SK-N-MC (cell line): Measurements from ENCODE around the gene DAPK1.

Experiments used
- DNase-seq: peaks from one replicate; pipeline ENCODE4 v3.0.0-alpha.2; 2011; ENCODE audit warnings: low read depth, low spot score
- H3K27ac ChIP-seq: fragments of 200-600 bp; sonication (generic); 2 replicates; pipeline ENCODE4 v1.5.1; 2016; ENCODE audit warnings: mixed run types
- H3K36me3 ChIP-seq: fragments of 200-600 bp; sonication (generic); 2 replicates; pipeline ENCODE4 v1.6.1; 2017; ENCODE audit warnings: antibody characterized with exemption, low read length, mixed read lengths; ENCODE audit not compliant: insufficient read depth
- H3K4me3 ChIP-seq: fragments of 200-600 bp; sonication (generic); 2 replicates; pipeline ENCODE4 v1.5.1; 2016
- H3K9ac ChIP-seq: fragments of 200-600 bp; sonication (generic); 2 replicates; pipeline ENCODE4 v1.8.0; 2017; ENCODE audit warnings: mixed run types, mixed read lengths; ENCODE audit not compliant: insufficient read length
- H3K9me3 ChIP-seq: fragments of 200-600 bp; sonication (generic); 2 replicates; pipeline ENCODE4 v1.6.1; 2017; ENCODE audit warnings: low read depth, mild to moderate bottlenecking, antibody characterized with exemption, low read length, moderate library complexity, mixed read lengths
- EZH2 ChIP-seq: fragments of 200-600 bp; sonication (generic); IDR thresholded peaks from one replicate; pipeline ENCODE4 v1.6.1; 2017; ENCODE audit warnings: antibody characterized with exemption
- FOXP2 ChIP-seq: optimal IDR thresholded peaks from 2 replicates; pipeline ENCODE3; 2011; ENCODE audit warnings: mild to moderate bottlenecking, moderate library complexity; ENCODE audit not compliant: insufficient read depth; ENCODE audit errors: extremely low read length, control extremely low read depth
- POLR2AphosphoS5 ChIP-seq: IDR thresholded peaks from 2 replicates; pipeline ENCODE4 v1.6.1; 2012; ENCODE audit warnings: mild to moderate bottlenecking, low read depth, low read length, borderline replicate concordance

DAPK1 gene

GRCh38 chr9:87527211-87527916 lies 29.7 kb downstream of the DAPK1 start:
- no peaks in the 10 kb centered on the region for H3K9me3 ChIP-seq

GRCh38 chr9:87528969-87529368 lies 31.3 kb downstream of the DAPK1 start:
- Histone ChIP-seq H3K9me3 (no peaks in the 10 kb centered on the region), H3K36me3 (peaks cover 14% of the 10 kb centered on the region), H3K27ac (no peak overlapping the region), H3K9ac (no peak overlapping the region), H3K4me3 (no peak overlapping the region)
- TF ChIP-seq FOXP2 (no peak), EZH2 (no peak), POLR2AphosphoS5 (no peak)
- no peak for DNase-seq

More at GRCh38 chr9:87527211-87527916, 29.7 kb downstream of the DAPK1 start:
- TF ChIP-seq POLR2AphosphoS5 (no peak), FOXP2 (no peak), EZH2 (no peak)
- H3K4me3 ChIP-seq: no peak overlapping the region
- no peak for DNase-seq
- no peak overlapping the region for H3K9ac ChIP-seq
- H3K27ac ChIP-seq: no peak overlapping the region
- peaks cover 14% of the 10 kb centered on the region for H3K36me3 ChIP-seq

DNA sequence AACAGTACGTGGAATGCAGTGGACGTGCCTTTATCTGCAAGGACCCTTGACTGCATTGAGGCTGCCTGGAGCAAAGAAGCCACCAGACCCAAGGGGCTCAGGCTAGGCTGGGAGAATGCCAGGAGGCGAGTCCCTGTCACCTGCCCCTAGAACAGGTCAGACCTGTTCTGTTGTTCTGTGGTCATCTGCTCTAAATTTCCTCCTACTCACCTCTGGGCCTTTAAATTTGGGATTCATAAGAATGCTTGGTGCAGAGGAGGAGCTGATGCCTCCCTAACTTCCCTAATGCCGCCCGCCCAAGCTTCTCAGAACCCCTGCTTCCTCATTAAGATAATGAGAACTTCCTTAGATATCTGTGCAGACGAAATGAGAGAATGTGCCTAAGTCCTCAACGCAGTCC lies 32.0 kb downstream of the DAPK1 start:
- DNase-seq: no peak
- Histone ChIP-seq H3K27ac (no peak overlapping the region), H3K36me3 (peaks cover 7% of the 10 kb centered on the region)

DNA sequence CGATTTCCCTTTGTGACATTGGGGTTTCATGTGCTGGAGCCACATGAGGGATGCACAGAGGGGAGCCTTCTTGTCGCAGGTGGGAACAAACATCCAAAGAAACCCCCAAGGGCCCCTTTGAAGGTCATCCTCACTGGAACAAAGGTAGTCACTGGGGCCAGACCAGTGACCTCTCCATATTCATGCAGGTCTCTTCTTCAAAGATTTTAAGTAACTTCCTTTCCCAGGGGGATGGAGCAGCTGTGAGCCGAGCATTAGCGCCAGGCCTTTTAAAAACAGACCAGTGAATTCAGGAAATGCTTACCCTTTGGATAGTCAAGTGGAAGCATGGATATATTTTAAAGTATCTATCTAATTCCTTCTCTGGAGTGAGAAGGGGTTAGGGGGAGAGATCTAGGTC lies 33.0 kb downstream of the DAPK1 start:
- Histone ChIP-seq H3K9ac (no peak overlapping the region), H3K9me3 (no peaks in the 10 kb centered on the region), H3K27ac (no peak overlapping the region), H3K4me3 (no peak overlapping the region), H3K36me3 (peaks cover 4% of the 10 kb centered on the region; the same call in 1 of the 2 replicates)
- DNase-seq: no peak
- TF ChIP-seq FOXP2 (no peak), EZH2 (no peak), POLR2AphosphoS5 (no peak)

More for the DNA sequence above, 32.0 kb downstream of the DAPK1 start:
- TF ChIP-seq POLR2AphosphoS5: no peak
- no peak for TF ChIP-seq FOXP2
- no peak for TF ChIP-seq EZH2
- Histone ChIP-seq H3K9me3 (no peaks in the 10 kb centered on the region), H3K4me3 (no peak overlapping the region), H3K9ac (no peak overlapping the region)

- DNase-seq: no peak
- peaks cover 4% of the 10 kb centered on the region; the same call in 1 of the 2 replicates for H3K36me3 ChIP-seq
- TF ChIP-seq POLR2AphosphoS5: peak; percentile 31; the same call in 1 of the 2 replicates
- no peak for TF ChIP-seq FOXP2
- no peak for TF ChIP-seq EZH2
- no peak overlapping the region for H3K4me3 ChIP-seq
- no peak overlapping the region for H3K9ac ChIP-seq
- no peaks in the 10 kb centered on the region for H3K9me3 ChIP-seq
- no peak overlapping the region for H3K27ac ChIP-seq
Measured at GRCh38 chr9:87531370-87532295, 34.0 kb downstream of the DAPK1 start.

DNA sequence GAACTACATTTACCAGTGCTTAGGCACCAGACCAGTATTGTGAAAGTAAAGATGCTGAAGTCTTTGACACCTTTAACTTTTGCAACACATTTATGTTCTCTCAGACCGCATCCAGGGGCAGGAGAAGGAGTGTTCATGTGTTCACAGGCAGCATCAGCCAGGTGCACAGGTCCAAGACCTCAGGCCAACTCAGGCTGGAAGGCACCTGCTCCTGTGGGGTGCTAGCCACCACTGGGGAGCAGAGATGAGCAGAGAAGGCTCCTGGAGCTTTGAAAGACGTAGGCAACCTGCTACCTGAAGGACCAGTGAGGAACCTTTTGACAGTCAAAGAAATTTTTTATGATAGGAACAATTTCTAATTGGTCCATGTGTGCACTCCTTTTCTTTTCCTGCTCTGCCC lies 35.6 kb downstream of the DAPK1 start:
- 0 out of 2 replicates have a peak, but pooled peaks cover 4% of the 10 kb centered on the region for H3K36me3 ChIP-seq

GRCh38 chr9:87534036-87534435 lies 36.4 kb downstream of the DAPK1 start:
- H3K4me3 ChIP-seq: no peak overlapping the region
- H3K27ac ChIP-seq: no peak overlapping the region
- TF ChIP-seq FOXP2 (no peak), EZH2 (no peak), POLR2AphosphoS5 (no peak)
- H3K9me3 ChIP-seq: no peaks in the 10 kb centered on the region
- 0 out of 2 replicates have a peak, but pooled peaks cover 4% of the 10 kb centered on the region for H3K36me3 ChIP-seq
- no peak overlapping the region for H3K9ac ChIP-seq
- DNase-seq: no peak

More for the DNA sequence above, 35.6 kb downstream of the DAPK1 start:
- Histone ChIP-seq H3K9me3 (no peaks in the 10 kb centered on the region), H3K27ac (no peak overlapping the region), H3K9ac (no peak overlapping the region), H3K4me3 (no peak overlapping the region)
- TF ChIP-seq EZH2 (no peak), FOXP2 (no peak), POLR2AphosphoS5 (no peak)
- no peak for DNase-seq

GRCh38 chr9:87534957-87535356 lies 37.3 kb downstream of the DAPK1 start:
- DNase-seq: no peak
- H3K9me3 ChIP-seq: no peaks in the 10 kb centered on the region
- no peak overlapping the region for H3K27ac ChIP-seq
- H3K4me3 ChIP-seq: no peak overlapping the region
- H3K9ac ChIP-seq: no peak overlapping the region
- peaks cover 5% of the 10 kb centered on the region; the same call in 1 of the 2 replicates for H3K36me3 ChIP-seq
- no peak for TF ChIP-seq FOXP2
- no peak for TF ChIP-seq POLR2AphosphoS5
- TF ChIP-seq EZH2: no peak
